Bronchial epithelial cell (primary cell): Measurements from ENCODE around the gene CHSY3. TPM values are rescaled to one million over a fixed set of nuclear protein-coding genes. Genes with fewer than 3 reads are reported as not detected.

ENCODE experiments used
- DNase-seq: peaks from one replicate; pipeline ENCODE4 v3.0.0-alpha.2; 2010; ENCODE audit warnings: low read depth
- FAIRE-seq: peaks from 2 replicates; lab custom pipeline; 2011; peaks lifted over from hg19 to GRCh38; lab: Jason Lieb, UNC
- H3K27me3 ChIP-seq: 2 replicates; pipeline ENCODE4 v1.5.1; 2011; ENCODE audit warnings: low read length; ENCODE audit not compliant: control insufficient read depth, insufficient read depth
- H3K36me3 ChIP-seq: 2 replicates; pipeline ENCODE4 v1.5.1; 2011; ENCODE audit warnings: low read length; ENCODE audit not compliant: control insufficient read depth, insufficient read depth
- H3K4me3 ChIP-seq: 2 replicates; pipeline ENCODE4 v1.5.1; 2011; ENCODE audit warnings: mild to moderate bottlenecking, low read depth, low read length, control low read depth
- total RNA-seq: library from RNA; depleted of rRNA; stranded (reverse); fragments of >200 nt; gene quantifications from 2 replicates; pipeline ENCODE4 v1.2.1, GENCODE V29; 2014
- TF ChIP-seq, protein P1 (sequence below): IDR thresholded peaks from 2 replicates; pipeline ENCODE4 v1.5.1; 2011; ENCODE audit warnings: mild to moderate bottlenecking, moderate library complexity, low read length, control low read depth, inconsistent platforms; ENCODE audit not compliant: insufficient read depth, severe bottlenecking

The CHSY3 gene
- total RNA-seq, 1 donor from 2014 or later, result 0.26 TPM

DNA sequence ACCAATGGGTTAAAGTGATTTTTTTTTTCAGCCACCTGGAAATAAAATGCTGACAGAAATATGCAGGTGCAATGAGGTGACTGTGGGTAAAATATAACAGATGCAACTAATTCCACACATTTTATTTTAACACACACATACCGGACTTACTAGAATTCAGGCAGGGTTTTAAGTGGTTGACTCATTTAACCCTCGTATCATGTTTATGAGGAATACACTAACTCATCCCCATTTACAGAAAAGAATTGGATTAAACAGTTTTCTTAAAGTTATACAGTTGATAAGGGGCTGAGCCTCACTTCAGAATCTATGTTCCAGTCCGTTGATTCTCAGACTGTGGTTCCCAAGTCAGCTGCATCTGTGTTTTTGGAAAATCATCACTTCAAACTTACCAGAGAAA lies 207.5 kb downstream of the CHSY3 start:
- FAIRE-seq (no peak), DNase-seq (no peak)
- Histone ChIP-seq H3K36me3 (no peaks in the 10 kb centered on the region), H3K4me3 (no peak overlapping the region), H3K27me3 (no peaks in the 10 kb centered on the region)
- TF ChIP-seq, protein P1, sequence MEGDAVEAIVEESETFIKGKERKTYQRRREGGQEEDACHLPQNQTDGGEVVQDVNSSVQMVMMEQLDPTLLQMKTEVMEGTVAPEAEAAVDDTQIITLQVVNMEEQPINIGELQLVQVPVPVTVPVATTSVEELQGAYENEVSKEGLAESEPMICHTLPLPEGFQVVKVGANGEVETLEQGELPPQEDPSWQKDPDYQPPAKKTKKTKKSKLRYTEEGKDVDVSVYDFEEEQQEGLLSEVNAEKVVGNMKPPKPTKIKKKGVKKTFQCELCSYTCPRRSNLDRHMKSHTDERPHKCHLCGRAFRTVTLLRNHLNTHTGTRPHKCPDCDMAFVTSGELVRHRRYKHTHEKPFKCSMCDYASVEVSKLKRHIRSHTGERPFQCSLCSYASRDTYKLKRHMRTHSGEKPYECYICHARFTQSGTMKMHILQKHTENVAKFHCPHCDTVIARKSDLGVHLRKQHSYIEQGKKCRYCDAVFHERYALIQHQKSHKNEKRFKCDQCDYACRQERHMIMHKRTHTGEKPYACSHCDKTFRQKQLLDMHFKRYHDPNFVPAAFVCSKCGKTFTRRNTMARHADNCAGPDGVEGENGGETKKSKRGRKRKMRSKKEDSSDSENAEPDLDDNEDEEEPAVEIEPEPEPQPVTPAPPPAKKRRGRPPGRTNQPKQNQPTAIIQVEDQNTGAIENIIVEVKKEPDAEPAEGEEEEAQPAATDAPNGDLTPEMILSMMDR, result no peak

DNA sequence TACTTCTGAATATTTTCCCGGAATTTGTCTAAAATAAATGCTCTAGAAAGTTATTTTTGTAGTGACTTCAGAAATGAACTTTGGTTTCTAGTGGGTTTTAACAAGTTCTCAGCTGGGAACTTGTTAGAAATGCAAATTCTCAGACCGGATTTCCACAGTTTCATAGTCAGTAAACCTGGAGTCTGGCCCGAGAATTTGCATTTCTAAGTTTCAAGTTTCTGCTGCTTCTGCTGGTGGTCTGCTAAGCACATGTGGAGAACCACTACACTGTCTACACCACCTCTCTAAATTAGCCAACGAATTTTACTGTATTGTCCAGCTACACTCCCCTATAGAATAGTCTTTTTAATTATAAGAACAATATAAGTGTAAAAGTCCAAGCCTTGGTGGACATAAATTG lies 208.0 kb downstream of the CHSY3 start:
- Histone ChIP-seq H3K4me3 (no peak overlapping the region), H3K36me3 (no peaks in the 10 kb centered on the region), H3K27me3 (no peaks in the 10 kb centered on the region)
- TF ChIP-seq, protein P1, result no peak
- FAIRE-seq (no peak), DNase-seq (no peak)

DNA sequence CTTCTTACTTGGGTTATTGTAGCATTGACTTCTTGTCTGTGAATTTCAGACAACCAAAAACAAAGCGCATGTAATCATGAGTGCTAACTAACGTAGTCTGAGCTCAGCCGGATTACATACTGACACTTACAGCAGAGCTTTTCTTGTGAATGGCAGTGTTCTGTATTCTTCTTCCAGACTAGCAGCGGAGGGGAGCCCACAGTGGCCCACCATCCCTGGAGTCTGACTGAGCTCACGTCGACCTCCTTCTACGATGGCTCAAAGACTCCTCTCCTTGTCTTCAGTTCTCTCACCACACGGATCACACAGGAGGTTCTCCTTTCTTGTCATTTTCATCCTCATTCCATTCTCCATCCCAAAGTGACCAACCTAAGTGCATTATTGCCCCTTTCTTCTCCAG lies 211.4 kb downstream of the CHSY3 start:
- TF ChIP-seq, protein P1, result no peak
- no peak for DNase-seq
- Histone ChIP-seq H3K36me3 (no peaks in the 10 kb centered on the region), H3K4me3 (no peak overlapping the region), H3K27me3 (no peaks in the 10 kb centered on the region)
- no peak for FAIRE-seq

DNA sequence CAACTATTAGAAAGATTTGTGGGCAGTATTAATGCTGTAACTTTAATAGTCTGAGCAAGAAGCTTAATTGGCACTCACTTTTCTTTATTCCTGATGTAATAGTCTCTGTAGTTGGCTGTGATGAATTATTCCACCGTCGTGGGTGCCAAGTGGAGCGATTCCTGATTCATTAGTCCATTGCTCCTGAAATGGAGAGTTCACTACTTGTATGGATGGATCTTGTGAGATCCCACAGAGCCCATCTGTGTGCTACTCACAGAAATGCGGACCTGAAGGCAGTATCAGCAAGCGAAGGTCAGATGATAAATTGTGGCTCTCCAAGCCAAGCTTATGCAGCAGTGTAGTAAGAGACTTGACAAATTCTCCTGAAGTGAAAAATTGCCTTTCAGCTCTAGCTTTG lies 212.2 kb downstream of the CHSY3 start:
- DNase-seq, result no peak
- FAIRE-seq, result no peak
- H3K27me3 ChIP-seq, result no peaks in the 10 kb centered on the region
- TF ChIP-seq, protein P1, result no peak
- no peak overlapping the region for H3K4me3 ChIP-seq
- H3K36me3 ChIP-seq, result no peaks in the 10 kb centered on the region

DNA sequence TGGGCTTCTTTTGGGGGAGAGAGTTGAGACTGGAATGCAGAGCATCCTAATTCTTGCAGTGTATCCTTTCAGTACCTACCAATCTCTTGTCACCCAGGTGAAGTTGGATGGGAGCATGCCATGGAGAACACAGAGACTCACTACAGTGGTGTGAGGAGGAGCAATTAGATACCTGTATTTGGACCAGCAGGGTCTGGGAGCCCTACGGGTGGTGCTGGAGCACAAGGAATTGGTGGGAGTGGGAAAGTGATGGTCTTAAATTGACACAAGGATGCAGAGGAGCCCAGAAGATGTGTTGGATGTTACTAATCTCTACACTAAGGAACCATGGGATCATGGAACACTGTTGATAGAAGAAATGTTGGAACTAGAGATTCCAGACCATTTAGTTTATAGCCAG lies 212.7 kb downstream of the CHSY3 start:
- no peak for FAIRE-seq
- H3K4me3 ChIP-seq, result no peak overlapping the region
- H3K36me3 ChIP-seq, result no peaks in the 10 kb centered on the region
- no peaks in the 10 kb centered on the region for H3K27me3 ChIP-seq
- no peak for DNase-seq
- TF ChIP-seq, protein P1, result no peak

DNA sequence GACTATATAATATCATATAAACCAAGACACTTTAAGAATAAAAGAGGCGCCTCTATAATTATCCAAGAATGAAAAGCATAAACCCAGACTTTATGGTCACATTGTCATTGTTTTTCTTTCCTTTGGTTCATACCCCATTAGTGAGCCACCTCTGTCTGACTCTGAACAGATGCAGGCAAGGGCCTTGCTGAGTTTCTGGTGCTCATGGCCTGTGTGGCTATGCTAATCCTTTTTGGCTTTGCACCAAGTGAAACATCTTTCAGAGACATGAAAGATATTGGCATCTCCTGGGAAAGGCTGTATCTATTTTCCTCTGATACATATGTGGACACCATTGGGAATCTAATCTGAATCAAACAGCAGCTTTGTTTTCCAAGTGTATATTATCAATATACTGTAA lies 222.5 kb downstream of the CHSY3 start:
- H3K36me3 ChIP-seq, result no peaks in the 10 kb centered on the region
- H3K27me3 ChIP-seq, result no peaks in the 10 kb centered on the region
- TF ChIP-seq, protein P1, result no peak
- DNase-seq (no peak), FAIRE-seq (no peak)
- no peak overlapping the region for H3K4me3 ChIP-seq
